Choroid plexus epithelial cell (primary cell): ENCODE results near the gene PRMT7.

Experiments
- DNase-seq: peaks from one replicate; pipeline ENCODE4 v3.0.0-alpha.2; 2010; ENCODE audit warnings: low read depth
- H3K4me3 ChIP-seq: 2 replicates; pipeline ENCODE4 v1.5.1; 2011; ENCODE audit warnings: low read depth, mild to moderate bottlenecking, control low read depth, low read length, moderate library complexity
- TF ChIP-seq, protein P1 (sequence below): conservative IDR thresholded peaks from 2 replicates; pipeline ENCODE4 v1.5.1; 2011; ENCODE audit warnings: low read depth, mild to moderate bottlenecking, control low read depth, inconsistent platforms, low read length, moderate library complexity

The PRMT7 gene

GRCh38 chr16:68348639-68349445 is 38.0 kb downstream of the PRMT7 start:
- DNase-seq, result no peak
- H3K4me3 ChIP-seq, result no peak overlapping the region
- TF ChIP-seq, protein P1, sequence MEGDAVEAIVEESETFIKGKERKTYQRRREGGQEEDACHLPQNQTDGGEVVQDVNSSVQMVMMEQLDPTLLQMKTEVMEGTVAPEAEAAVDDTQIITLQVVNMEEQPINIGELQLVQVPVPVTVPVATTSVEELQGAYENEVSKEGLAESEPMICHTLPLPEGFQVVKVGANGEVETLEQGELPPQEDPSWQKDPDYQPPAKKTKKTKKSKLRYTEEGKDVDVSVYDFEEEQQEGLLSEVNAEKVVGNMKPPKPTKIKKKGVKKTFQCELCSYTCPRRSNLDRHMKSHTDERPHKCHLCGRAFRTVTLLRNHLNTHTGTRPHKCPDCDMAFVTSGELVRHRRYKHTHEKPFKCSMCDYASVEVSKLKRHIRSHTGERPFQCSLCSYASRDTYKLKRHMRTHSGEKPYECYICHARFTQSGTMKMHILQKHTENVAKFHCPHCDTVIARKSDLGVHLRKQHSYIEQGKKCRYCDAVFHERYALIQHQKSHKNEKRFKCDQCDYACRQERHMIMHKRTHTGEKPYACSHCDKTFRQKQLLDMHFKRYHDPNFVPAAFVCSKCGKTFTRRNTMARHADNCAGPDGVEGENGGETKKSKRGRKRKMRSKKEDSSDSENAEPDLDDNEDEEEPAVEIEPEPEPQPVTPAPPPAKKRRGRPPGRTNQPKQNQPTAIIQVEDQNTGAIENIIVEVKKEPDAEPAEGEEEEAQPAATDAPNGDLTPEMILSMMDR, result no peak

GRCh38 chr16:68349838-68350410 is 39.1 kb downstream of the PRMT7 start:
- no peak for DNase-seq

DNA sequence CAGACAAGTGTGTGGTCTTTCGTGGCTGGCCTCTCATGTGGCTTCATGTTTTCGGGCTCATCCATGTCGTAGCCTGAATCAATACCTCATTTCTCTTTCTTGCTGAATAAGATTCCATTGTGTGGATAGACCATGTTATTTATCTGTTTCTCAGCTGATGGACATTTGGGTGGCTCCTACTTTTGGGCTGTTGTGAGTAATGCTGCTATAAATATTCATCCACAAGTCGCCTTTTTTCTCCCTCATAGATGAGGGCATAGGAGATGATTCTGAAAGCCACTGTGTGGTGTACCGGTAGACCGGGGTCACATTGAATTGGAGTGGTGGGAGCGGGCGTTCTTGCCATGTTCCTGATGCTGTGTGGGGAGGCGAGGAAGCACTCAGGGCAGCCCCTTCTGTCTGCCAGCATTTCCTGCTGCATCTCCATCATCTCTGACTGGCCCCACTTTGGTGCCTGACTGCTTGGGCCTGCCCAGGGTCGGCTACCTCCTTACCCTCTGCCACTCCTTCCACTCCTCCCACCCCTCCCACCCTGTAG is 40.1 kb downstream of the PRMT7 start:
- DNase-seq, result no peak
- TF ChIP-seq, protein P1, result no peak
- no peak overlapping the region for H3K4me3 ChIP-seq

More at GRCh38 chr16:68349838-68350410, 39.1 kb downstream of the PRMT7 start:
- no peak overlapping the region for H3K4me3 ChIP-seq
- TF ChIP-seq, protein P1, result no peak

DNA sequence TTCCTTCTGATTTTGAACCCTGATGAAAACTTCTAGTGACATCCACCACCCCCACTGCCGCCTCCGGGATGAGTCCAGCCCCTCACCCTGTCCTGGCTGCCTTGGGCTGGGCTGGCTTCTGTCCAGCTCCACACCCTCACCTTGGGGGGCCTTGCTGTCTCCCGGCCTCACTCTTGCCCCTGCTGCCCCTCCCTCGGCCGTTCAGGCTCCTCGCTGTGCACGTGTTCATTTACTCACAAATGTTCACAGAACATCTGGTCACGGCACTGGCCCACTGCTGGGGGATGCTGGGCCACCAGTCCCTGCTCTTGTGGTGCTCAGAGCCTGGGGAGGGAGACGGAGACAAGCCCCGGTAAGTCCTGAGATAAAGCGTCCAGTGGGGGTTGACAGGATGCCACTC is 40.6 kb downstream of the PRMT7 start:
- H3K4me3 ChIP-seq, result no peak overlapping the region
- TF ChIP-seq, protein P1, result no peak
- no peak for DNase-seq

GRCh38 chr16:68351991-68352431 is 41.2 kb downstream of the PRMT7 start:
- H3K4me3 ChIP-seq, result no peak overlapping the region
- TF ChIP-seq, protein P1, result no peak
- no peak for DNase-seq

- no peak for DNase-seq
- no peak overlapping the region for H3K4me3 ChIP-seq
- TF ChIP-seq, protein P1, result no peak
These were observed 42.5 kb downstream of the PRMT7 start for GRCh38 chr16:68353366-68353765.
